IMR-90 (cell line): Measurements from ENCODE around the gene PARP3. TPM values are rescaled to one million over a fixed set of nuclear protein-coding genes. Genes with fewer than 3 reads are reported as not detected.

Experiments
- ATAC-seq: fragments of 200-7000 bp; cut with Tn5 transposase; 2 replicates; pipeline ENCODE4 v1.9.1; 2020; ENCODE audit warnings: low read depth, mild to moderate bottlenecking, moderate library complexity
- BruUV-seq: library from RNA; stranded (reverse); fragments of 400-500 nt; replicated peaks from 2 replicates; lab custom pipeline; 2021; lab: Mats Ljungman, UMichigan
- CTCF ChIA-PET: fragments of 300-600 bp; formaldehyde crosslinking; extraction: SDS; loops from one replicate; lab custom pipeline; 2021; ENCODE audit warnings: antibody characterized with exemption; lab: Yijun Ruan, JAX
- POLR2A ChIA-PET: fragments of 300-600 bp; sonication (Branson Sonifier 250); formaldehyde crosslinking; loops from one replicate; lab custom pipeline; 2022; ENCODE audit warnings: antibody characterized with exemption; ENCODE audit not compliant: unreplicated experiment; lab: Charles Lee
- DNase-seq: peaks from one replicate; pipeline ENCODE4 v3.0.0; 2013
- H2AFZ ChIP-seq: replicated peaks from 2 replicates; pipeline ENCODE3; 2013; ENCODE audit warnings: low read length, mild to moderate bottlenecking; ENCODE audit not compliant: poor library complexity
- H2AK5ac ChIP-seq: 2 replicates; pipeline ENCODE4 v1.6.1; 2013; ENCODE audit warnings: low read depth, low read length, inconsistent platforms
- H2AK9ac ChIP-seq: replicated peaks from 2 replicates; pipeline ENCODE3; 2013; ENCODE audit warnings: mild to moderate bottlenecking, low read depth, low read length, moderate library complexity; ENCODE audit not compliant: poor library complexity
- H2BK120ac ChIP-seq: 2 replicates; pipeline ENCODE4 v1.6.1; 2013; ENCODE audit warnings: low read depth, low read length, inconsistent platforms
- H2BK15ac ChIP-seq: 3 replicates; pipeline ENCODE4 v1.6.1; 2013; ENCODE audit warnings: low read depth, low read length, inconsistent platforms
- H2BK20ac ChIP-seq: 2 replicates; pipeline ENCODE4 v1.6.1; 2013; ENCODE audit warnings: low read depth, mild to moderate bottlenecking, inconsistent platforms, low read length, moderate library complexity
- H2BK5ac ChIP-seq: 2 replicates; pipeline ENCODE4 v1.6.1; 2013; ENCODE audit warnings: mild to moderate bottlenecking, low read depth, low read length, inconsistent platforms; ENCODE audit not compliant: poor library complexity, severe bottlenecking
- H3K14ac ChIP-seq: replicated peaks from 2 replicates; pipeline ENCODE4 v1.6.1; 2013; ENCODE audit warnings: low read depth, low read length, inconsistent platforms
- H3K18ac ChIP-seq: 2 replicates; pipeline ENCODE4 v1.6.1; 2013; ENCODE audit warnings: low read depth, low read length, control low read depth
- H3K23ac ChIP-seq: 2 replicates; pipeline ENCODE4 v1.6.1; 2013; ENCODE audit warnings: low read depth, low read length, inconsistent platforms
- H3K27ac ChIP-seq: 2 replicates; pipeline ENCODE4 v1.5.1; 2013; ENCODE audit warnings: mild to moderate bottlenecking, control low read depth, low read length; ENCODE audit not compliant: insufficient read depth
- H3K27me3 ChIP-seq: 2 replicates; pipeline ENCODE4 v1.6.1; 2013; ENCODE audit warnings: low read length; ENCODE audit not compliant: control insufficient read depth, insufficient read depth
- H3K36me3 ChIP-seq: 2 replicates; pipeline ENCODE4 v1.6.1; 2013; ENCODE audit warnings: low read length, mixed read lengths; ENCODE audit not compliant: control insufficient read depth, insufficient read depth
- H3K4ac ChIP-seq: 2 replicates; pipeline ENCODE4 v1.6.1; 2013; ENCODE audit warnings: low read depth, low read length, inconsistent platforms
- H3K4me1 ChIP-seq: 2 replicates; pipeline ENCODE4 v1.6.1; 2013; ENCODE audit warnings: low read length, mixed read lengths; ENCODE audit not compliant: control insufficient read depth, insufficient read depth
- H3K4me2 ChIP-seq: 2 replicates; pipeline ENCODE4 v1.6.1; 2013; ENCODE audit warnings: low read depth, mild to moderate bottlenecking, control low read depth, low read length, moderate library complexity
- H3K4me3 ChIP-seq: 2 replicates; pipeline ENCODE4 v1.5.1; 2013; ENCODE audit warnings: low read depth, mild to moderate bottlenecking, control low read depth, low read length, moderate library complexity; ENCODE audit not compliant: insufficient read depth
- H3K56ac ChIP-seq: 2 replicates; pipeline ENCODE4 v1.6.1; 2013; ENCODE audit warnings: low read length, inconsistent platforms; ENCODE audit not compliant: insufficient read depth; ENCODE audit errors: extremely low read depth
- H3K79me1 ChIP-seq, 2 experiments: 2 replicates each; pipeline ENCODE4 v1.6.1; 2013; ENCODE audit warnings: low read length in 2 of 2, inconsistent platforms in 1 of 2, low read depth in 1 of 2
- H3K9ac ChIP-seq: 2 replicates; pipeline ENCODE4 v1.6.1; 2013; ENCODE audit warnings: low read depth, low read length, control low read depth
- H3K9me1 ChIP-seq: 2 replicates; pipeline ENCODE4 v1.6.1; 2013; ENCODE audit warnings: low read length, inconsistent platforms; ENCODE audit not compliant: insufficient read depth
- H3K9me3 ChIP-seq: 2 replicates; pipeline ENCODE4 v1.6.1; 2013; ENCODE audit warnings: low read length; ENCODE audit not compliant: control insufficient read depth, insufficient read depth
- H4K20me1 ChIP-seq: 2 replicates; pipeline ENCODE4 v1.6.1; 2013; ENCODE audit warnings: low read length, inconsistent platforms; ENCODE audit not compliant: insufficient read depth
- H4K5ac ChIP-seq: 2 replicates; pipeline ENCODE4 v1.6.1; 2013; ENCODE audit warnings: mild to moderate bottlenecking, low read depth, low read length, control low read depth
- H4K8ac ChIP-seq, 2 experiments: 2 replicates each; pipeline ENCODE4 v1.6.1; 2013; ENCODE audit warnings: low read depth in 2 of 2, low read length in 2 of 2, control low read depth in 1 of 2, inconsistent platforms in 1 of 2
- H4K91ac ChIP-seq: 2 replicates; pipeline ENCODE4 v1.6.1; 2013; ENCODE audit warnings: low read depth, low read length, inconsistent platforms; ENCODE audit not compliant: insufficient read depth
- MXI1 ChIP-seq: IDR thresholded peaks from 2 replicates; pipeline ENCODE4 v1.6.1; 2012; ENCODE audit warnings: low read depth, mild to moderate bottlenecking, low read length, moderate library complexity, borderline replicate concordance
- NFE2L2 ChIP-seq: fragments of 150-350 bp; IDR thresholded peaks from 2 replicates; pipeline ENCODE4 v1.6.1; 2016; ENCODE audit warnings: low read depth, mild to moderate bottlenecking, low read length
- RAD21 ChIP-seq: IDR thresholded peaks from 2 replicates; pipeline ENCODE4 v1.6.1; 2012; ENCODE audit warnings: low read length, improper control_type of control experiment
- RFX5 ChIP-seq: IDR thresholded peaks from 2 replicates; pipeline ENCODE4 v1.8.0; 2012; ENCODE audit warnings: low read depth, mild to moderate bottlenecking, low read length, moderate library complexity
- WGBS, 2 experiments: methylation state at CpG; one replicate each; pipeline versions ENCODE4 v1.1.5 to v1.1.7; 2013; ENCODE audit warnings: missing lambda C conversion rate in 2 of 2; ENCODE audit not compliant: insufficient read length in 1 of 2; ENCODE audit errors: extremely low coverage in 2 of 2; 5-methylcytosine and 5-hydroxymethylcytosine counted together
- dilution Hi-C: fragments of 300-500 bp; cut with HindIII; formaldehyde crosslinking; loops from one replicate; pipeline ENCODE4 v1.14.3; 2018; ENCODE audit warnings: low sequenced_read_pairs; ENCODE audit not compliant: unreplicated experiment
- in situ Hi-C: fragments of 300-500 bp; cut with MboI; formaldehyde crosslinking; loops from 3 replicates; pipeline ENCODE4 v1.14.3; 2019; ENCODE audit warnings: low sequenced_read_pairs, inconsistent platforms, mixed read lengths
- intact Hi-C: fragments of 100-400 bp; cut with micrococcal nuclease; formaldehyde crosslinking; loops from 2 replicates; pipeline ENCODE4 v1.10.0; 2022
- polyA plus RNA-seq, 3 experiments: library from polyadenylated mRNA; depleted of rRNA; stranded (reverse); fragments of >200 nt; gene quantifications; 2 replicates each; pipeline ENCODE4 v1.2.3, GENCODE V29; 2012; ENCODE audit warnings: low replicate concordance in 1 of 3
- total RNA-seq: library from RNA; depleted of rRNA; stranded (reverse); fragments of >200 nt; gene quantifications from 2 replicates; pipeline ENCODE4 v1.2.3, GENCODE V29; 2012

Gene PARP3
- total and polyA plus RNA-seq, 2 of the 4 experiments (the other 2 are of a cell fraction): 16.3 to 22.0 TPM

DNA sequence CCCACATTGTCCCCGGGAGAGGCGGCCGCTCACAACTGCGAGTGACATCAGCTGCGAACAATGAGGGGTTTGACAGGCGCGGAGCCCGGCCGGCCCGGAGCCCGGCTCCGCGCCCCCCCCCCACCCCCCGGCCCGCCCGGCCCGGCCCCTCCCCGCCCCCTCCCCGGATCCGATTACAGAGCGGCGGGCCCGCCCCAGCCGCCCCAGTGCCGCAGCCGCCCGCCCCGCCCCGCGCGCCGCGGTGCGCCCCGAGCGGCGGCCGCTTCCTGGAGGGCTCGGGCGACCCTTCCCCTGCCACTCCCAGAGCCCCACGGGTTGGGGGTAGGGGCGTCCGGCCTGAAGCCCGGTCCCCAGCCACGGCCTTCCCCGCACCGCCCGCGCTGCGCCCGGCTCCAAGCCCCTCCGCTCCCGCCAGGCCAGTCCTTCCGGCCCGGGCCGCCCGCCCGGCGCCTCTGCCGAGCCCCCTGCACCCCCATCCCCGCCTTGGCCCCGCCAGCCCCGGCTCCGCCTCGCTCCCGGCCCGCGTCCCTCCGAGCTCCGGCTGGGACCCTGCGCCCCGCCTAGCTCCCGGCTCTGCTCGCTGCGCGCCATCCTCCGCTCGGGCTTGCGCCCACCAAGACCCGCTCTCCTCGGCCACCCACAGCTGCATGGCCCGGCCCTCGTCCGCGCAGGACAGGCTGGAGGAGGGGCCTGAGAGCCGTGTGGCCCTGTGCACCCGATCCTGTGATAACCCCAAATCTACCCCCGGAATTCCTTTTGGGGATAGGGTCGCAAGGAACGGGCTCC, 25.4 kb downstream of the PARP3 start, which contains the start of gene PCBP4 (continued):
- TF ChIP-seq NFE2L2: no peak
- no peak for TF ChIP-seq RAD21

DNA sequence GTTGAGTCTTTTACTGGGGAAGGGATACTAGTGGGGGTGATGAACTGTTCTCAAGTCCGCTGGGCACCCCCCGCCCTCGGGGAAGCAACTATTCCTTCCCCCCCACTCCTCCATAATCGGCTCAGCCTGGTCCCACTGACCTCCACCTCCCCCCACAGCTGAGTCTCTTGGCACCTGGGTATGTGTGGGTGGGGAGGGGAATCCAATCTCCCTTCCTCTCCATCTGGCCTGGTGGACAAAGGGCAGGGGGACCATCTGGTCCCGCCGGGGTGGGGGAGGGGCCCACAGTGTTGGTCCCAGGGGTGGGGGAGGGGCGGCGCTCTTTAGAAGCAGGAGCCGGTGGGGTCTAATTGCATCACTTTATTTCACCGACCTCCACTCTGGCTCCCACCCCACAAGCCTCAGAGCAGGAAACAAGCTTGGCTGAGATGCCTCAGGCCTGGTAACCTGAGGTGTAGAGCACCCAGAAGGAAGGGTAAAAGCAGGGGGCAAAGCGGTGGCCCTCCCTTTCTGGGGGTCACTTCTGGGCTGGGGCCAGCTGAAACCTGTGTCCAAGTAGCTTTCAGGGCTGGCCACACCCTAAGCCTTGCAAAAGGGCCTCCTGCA, 26.1 kb downstream of the PARP3 start:
- Histone ChIP-seq H2AK5ac (peak overlapping the region; percentile 97), H3K9ac (peak overlapping the region; percentile 72), H2BK5ac (peak overlapping the region; percentile 84), H3K56ac (peak overlapping the region; percentile 82; the same call in 1 of the 2 replicates), H3K4me3 (peak overlapping the region; percentile 67), H3K4ac (peak overlapping the region; percentile 95), H4K8ac (peak overlapping the region; percentile 86 to 87), H4K91ac (peak overlapping the region; percentile 76), H2AFZ (peak overlapping the region; percentile 95), H3K9me1 (peaks cover 19% of the 10 kb centered on the region), H2BK120ac (peak overlapping the region; percentile 55), H3K9me3 (no peaks in the 10 kb centered on the region), H2BK20ac (no peak overlapping the region; the same call in 1 of the 2 replicates), H3K4me1 (peaks cover 25% of the 10 kb centered on the region), H3K27ac (peak overlapping the region; percentile 88), H3K4me2 (peak overlapping the region; percentile 88), H3K23ac (peak overlapping the region; percentile 84), H4K20me1 (peaks cover 5% of the 10 kb centered on the region), H2BK15ac (no peak overlapping the region; the same call in 1 of the 3 replicates), H3K79me1 (peaks cover 33 to 61% of the 10 kb centered on the region in 2 experiments), H3K18ac (no peak overlapping the region; the same call in 1 of the 2 replicates), H3K14ac (peak overlapping the region; percentile 85), H3K27me3 (no peaks in the 10 kb centered on the region), H3K36me3 (no peaks in the 10 kb centered on the region; the same call in 1 of the 2 replicates), H4K5ac (0 out of 2 replicates have a peak overlapping the region, but pooled peaks have one; percentile 3), H2AK9ac (peak overlapping the region; percentile 97)
- BruUV-seq: no TSS peak
- dilution Hi-C loops (no loop called here), intact Hi-C loops (no loop called here), in situ Hi-C loops (loop anchor here (25.0 kb wide), 1 partner anchor 1631 kb away; the partner anchor contains the start of genes RASSF1, TUSC2 and ZMYND10)
- POLR2A ChIA-PET: interaction anchor here (0.6 kb wide), 2 partner anchors 15 to 331 kb away, joined by 8 to 10 read pairs; no protein-coding TSS in a partner anchor
- CTCF ChIA-PET: no interaction called here
- DNase-seq (peak; percentile 18), ATAC-seq (peak; percentile 24)
- no CpG with 5 or more reads among the region's 11 CpGs for WGBS, 2 experiments
- no peak for TF ChIP-seq MXI1
- TF ChIP-seq NFE2L2: no peak
- TF ChIP-seq RFX5: no peak
